ENCODE data around the gene ZMAT2.
"Not testable (repeated sequence)": the region's sequence is repeated elsewhere in the genome, so short reads cannot be mapped to it uniquely, and the experiment has no call there.

The ZMAT2 gene

DNA sequence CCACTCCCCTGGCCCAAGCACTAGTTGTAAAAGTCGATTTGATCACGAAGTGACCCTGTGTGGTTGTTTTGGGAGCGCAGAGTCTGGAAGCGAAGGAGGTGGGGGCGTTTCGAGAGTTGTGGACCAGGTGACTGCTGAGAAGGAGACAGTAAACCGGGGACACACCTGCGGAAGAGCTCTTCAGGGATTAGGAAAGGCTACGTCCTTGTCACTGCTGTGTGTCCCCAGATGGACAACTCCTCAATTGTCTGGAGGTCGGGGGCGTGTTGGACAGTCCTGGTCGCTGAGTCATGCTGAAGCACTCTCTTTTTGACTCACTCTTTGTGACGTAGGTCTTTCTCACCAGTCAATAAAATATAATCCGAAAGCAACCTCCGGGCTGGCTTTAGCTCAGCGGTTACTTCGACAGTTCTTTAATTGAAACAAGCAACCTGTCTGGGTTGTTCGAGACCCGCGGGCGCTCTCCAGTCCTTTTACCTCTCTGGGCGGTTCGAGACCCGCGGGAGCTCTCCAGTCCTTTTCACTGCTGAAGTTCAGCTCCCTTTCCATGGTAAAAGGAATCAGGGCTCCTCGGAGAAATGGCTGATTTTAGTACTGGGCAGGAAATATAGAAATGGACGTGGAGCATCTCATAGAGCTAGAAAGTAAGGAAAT lies 10.8 kb downstream of the ZMAT2 start:
- CTCF ChIA-PET: interaction anchor here (0.6 to 1.0 kb wide), 4 partner anchors 15 to 206 kb away, joined by 3 to 4 read pairs (median 4); no protein-coding TSS in a partner anchor
- POLR2A ChIA-PET (ENCODE audit: low non-redundant PET): no interaction called here
- DNase-seq (ENCODE audit: low spot score): peak; percentile 95
- peak overlapping the region; percentile 88 for H3K27ac ChIP-seq
- TF ChIP-seq, protein P1, sequence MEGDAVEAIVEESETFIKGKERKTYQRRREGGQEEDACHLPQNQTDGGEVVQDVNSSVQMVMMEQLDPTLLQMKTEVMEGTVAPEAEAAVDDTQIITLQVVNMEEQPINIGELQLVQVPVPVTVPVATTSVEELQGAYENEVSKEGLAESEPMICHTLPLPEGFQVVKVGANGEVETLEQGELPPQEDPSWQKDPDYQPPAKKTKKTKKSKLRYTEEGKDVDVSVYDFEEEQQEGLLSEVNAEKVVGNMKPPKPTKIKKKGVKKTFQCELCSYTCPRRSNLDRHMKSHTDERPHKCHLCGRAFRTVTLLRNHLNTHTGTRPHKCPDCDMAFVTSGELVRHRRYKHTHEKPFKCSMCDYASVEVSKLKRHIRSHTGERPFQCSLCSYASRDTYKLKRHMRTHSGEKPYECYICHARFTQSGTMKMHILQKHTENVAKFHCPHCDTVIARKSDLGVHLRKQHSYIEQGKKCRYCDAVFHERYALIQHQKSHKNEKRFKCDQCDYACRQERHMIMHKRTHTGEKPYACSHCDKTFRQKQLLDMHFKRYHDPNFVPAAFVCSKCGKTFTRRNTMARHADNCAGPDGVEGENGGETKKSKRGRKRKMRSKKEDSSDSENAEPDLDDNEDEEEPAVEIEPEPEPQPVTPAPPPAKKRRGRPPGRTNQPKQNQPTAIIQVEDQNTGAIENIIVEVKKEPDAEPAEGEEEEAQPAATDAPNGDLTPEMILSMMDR (conservative IDR thresholded peaks at IDR 0.05; ENCODE audit: low read depth): no peak

DNA sequence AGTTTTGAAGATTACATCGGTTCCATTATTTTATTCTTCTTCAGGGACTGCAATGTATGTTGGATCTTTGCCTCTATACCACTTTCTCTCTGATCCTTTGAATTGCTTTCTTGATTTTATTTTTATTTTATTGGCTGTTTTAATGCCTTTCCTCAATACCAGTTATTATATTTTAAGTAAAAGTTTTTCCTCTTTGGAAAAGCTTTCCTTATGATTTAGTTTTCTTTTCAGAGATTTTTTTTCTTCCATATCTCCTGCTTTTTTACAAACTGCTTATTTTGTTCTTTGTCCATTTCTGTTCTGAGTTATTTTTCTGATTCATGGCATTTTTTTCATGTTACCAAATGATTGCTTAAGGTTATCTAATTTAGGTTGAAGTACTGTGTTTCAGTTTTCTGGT lies 11.5 kb downstream of the ZMAT2 start:
- TF ChIP-seq, protein P1 (conservative IDR thresholded peaks at IDR 0.05; ENCODE audit: low read depth): no peak
- ChIA-PET CTCF (no interaction called here), POLR2A (ENCODE audit: low non-redundant PET) (interaction anchor here (0.6 kb wide), 1 partner anchor 550 kb away, joined by 3 read pairs; no protein-coding TSS in a partner anchor)
- H3K27ac ChIP-seq: no peak overlapping the region
- no peak for DNase-seq (ENCODE audit: low spot score)

DNA sequence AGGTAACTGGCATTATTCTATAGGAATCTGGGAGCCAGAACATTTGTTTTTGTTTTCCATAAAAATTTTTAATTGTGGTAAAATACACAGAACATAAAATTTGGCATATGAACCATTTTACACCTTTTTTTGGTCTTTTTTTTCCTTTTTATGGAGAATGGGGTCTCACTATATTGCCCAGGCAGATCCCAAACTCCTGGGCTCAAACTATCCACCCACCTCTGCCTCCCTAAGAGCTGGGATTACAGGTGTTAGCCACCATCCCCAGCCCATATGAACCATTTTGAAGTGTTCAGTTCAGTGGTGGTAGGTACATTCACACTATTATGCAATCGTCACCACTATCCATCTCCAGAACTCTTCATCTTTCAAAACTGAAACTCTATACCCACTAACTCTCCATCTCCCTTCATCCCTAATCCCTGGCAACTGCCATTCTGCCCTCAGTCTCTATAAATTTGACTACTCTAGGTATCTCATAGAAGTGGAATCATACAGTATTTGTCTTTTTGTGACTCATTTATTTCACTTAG lies 13.4 kb downstream of the ZMAT2 start:
- ChIA-PET POLR2A (ENCODE audit: low non-redundant PET) (no interaction called here), CTCF (no interaction called here)
- TF ChIP-seq, protein P1 (conservative IDR thresholded peaks at IDR 0.05; ENCODE audit: low read depth): no peak
- no peak overlapping the region for H3K27ac ChIP-seq
- DNase-seq (ENCODE audit: low spot score): no peak

DNA sequence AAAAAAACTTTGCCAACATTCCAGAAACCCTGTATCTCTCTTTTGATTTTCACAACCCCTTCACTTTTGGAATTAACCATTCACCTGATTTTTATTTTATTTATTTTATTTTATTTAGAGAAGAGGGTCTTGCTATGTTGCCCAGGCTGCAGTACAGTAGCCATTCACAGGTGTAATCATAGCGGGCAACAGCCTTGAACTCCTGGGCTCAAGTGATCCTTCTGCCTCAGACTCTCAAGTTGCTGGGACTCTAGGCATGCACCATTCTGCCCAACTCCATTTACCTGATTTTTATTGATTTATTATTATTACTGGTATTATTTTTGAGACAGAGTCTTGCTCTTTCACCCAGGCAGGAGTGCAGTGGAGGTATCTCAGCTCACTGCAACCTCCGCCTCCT lies 16.0 kb downstream of the ZMAT2 start:
- H3K27ac ChIP-seq; DNase-seq (ENCODE audit: low spot score); POLR2A ChIA-PET (ENCODE audit: low non-redundant PET); CTCF ChIA-PET: not testable (repeated sequence)

DNA sequence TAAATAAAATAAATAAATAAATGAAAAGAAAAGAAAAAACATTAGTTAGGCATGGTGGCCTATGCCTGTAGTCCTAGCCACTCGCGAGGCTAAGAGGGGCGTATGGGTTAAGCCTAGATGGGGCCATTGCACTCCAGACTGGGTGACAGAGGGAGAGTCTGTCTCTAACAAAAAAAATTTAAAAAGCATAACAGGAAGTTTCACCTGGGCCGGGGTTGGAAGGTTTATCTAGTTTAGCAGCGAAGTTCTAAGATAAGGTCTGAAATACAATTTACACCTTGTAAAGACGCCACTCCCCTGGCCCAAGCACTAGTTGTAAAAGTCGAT lies 18.0 kb downstream of the ZMAT2 start:
- POLR2A ChIA-PET (ENCODE audit: low non-redundant PET): no interaction called here

DNA sequence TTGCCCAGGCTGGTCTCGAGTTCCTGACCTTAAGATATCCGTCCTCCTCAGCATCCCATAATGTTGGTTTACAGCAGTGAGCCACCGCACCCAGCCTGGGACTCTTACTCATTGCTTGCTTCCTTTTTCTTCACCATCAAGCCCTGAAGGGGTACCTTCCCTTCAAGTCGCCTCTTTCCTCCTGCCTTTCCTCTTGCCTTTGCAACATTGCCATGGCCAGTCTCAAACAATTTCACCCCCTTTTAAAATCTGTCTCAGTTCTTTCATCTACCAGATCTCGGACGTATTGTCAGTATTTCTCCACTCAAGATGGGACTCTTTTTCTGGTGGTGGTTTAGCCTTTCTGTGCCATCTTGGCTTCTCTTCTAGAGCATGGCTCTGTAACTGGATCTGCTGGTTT lies 20.5 kb downstream of the ZMAT2 start:
- DNase-seq (ENCODE audit: low spot score); POLR2A ChIA-PET (ENCODE audit: low non-redundant PET): not testable (repeated sequence)
- CTCF ChIA-PET: interaction anchor here (0.6 to 1.2 kb wide), 7 partner anchors 26 to 422 kb away, joined by 3 to 9 read pairs (median 5); partner anchors contain the start of gene EIF4EBP3

More for the DNA sequence above, 18.0 kb downstream of the ZMAT2 start:
- peak overlapping the region; percentile 72 for H3K27ac ChIP-seq
- TF ChIP-seq, protein P1 (conservative IDR thresholded peaks at IDR 0.05; ENCODE audit: low read depth): no peak
- no peak for DNase-seq (ENCODE audit: low spot score)
- CTCF ChIA-PET: interaction anchor here (0.5 to 0.7 kb wide), 3 partner anchors 310 to 1374 kb away, joined by 3 to 6 read pairs (median 6); no protein-coding TSS in a partner anchor

DNA sequence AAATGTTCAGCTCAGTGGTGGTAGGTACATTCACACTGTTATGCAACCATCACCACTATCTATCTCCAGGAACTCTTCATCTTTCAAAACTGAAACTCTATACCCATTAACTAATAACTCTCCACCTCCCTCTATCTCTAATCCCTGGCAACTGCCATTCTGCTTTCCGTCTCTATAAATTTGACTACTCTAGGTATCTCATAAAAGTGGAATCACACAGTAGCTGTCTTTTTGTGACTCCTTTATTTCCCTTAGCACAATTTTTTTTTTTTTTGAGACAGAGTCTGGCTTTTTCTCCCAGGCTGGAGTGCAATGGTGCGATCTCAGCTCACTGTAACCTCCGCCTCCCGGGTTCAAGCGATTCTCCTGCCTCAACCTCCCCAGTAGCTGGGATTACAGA lies 21.1 kb downstream of the ZMAT2 start:
- POLR2A ChIA-PET (ENCODE audit: low non-redundant PET); DNase-seq (ENCODE audit: low spot score); H3K27ac ChIP-seq: not testable (repeated sequence)
- CTCF ChIA-PET: interaction anchor here (0.6 to 1.2 kb wide), 5 partner anchors 19 to 1147 kb away, joined by 3 to 8 read pairs (median 4); partner anchors contain the start of gene EIF4EBP3

More for the DNA sequence above, 20.5 kb downstream of the ZMAT2 start:
- H3K27ac ChIP-seq: not testable (repeated sequence)

DNA sequence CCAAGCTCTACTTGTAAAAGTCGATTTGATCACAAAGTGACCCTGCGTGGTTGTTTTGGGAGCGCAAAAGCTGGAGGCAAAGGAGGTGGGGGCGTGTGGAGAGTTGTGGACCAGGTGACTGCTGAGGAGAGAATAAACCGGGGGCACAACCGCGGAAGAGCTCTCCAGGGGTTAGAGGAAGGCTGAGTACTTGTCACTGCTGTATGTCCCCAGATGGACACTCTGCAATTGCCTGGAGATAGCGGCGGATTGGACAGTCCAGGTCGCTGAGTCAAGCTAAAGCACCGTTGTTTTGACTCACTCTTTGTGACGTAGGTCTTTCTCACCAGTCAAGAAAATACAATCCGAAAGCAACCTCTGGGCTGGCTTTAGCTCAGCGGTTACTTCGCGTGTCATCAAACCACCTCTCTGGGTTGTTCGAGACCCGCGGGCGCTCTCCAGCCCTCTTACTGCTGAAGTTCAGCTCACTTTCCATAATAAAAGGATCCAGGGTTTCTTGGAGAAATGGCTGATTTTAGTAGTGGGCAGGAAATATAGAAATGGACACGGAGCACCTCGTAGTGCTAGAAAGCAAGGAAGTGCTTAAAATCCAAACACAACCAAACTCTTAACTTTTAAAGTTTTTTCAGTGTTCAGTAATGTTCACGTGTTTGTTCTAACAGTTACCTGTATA lies 25.7 kb downstream of the ZMAT2 start:
- DNase-seq (ENCODE audit: low spot score): peak; percentile 93
- POLR2A ChIA-PET (ENCODE audit: low non-redundant PET): interaction anchor here (0.6 to 0.7 kb wide), 2 partner anchors 159 to 325 kb away, joined by 4 to 7 read pairs; no protein-coding TSS in a partner anchor
- CTCF ChIA-PET: interaction anchor here (0.6 to 0.8 kb wide), 7 partner anchors 15 to 692 kb away, joined by 3 to 5 read pairs (median 3); partner anchors contain the start of gene PCDHGB7
- peak overlapping the region; percentile 57 for H3K27ac ChIP-seq
- TF ChIP-seq, protein P1 (conservative IDR thresholded peaks at IDR 0.05; ENCODE audit: low read depth): no peak

Measured in RWPE1 (cell line).